B cell (primary cell): ENCODE data around the gene ZNF592. TPM values are rescaled to one million over a fixed set of nuclear protein-coding genes. Genes with fewer than 3 reads are reported as not detected.

Experiments used
- ATAC-seq: fragments of 200-7000 bp; cut with Tn5 transposase; one replicate; pipeline ENCODE4 v1.10.0; 2021; ENCODE audit warnings: low read depth, mild to moderate bottlenecking, moderate number of reproducible peaks, moderate library complexity
- CTCF ChIA-PET: fragments of 350-600 bp; sonication (Branson Sonifier 250); formaldehyde crosslinking; loops from one replicate; lab custom pipeline; 2021; ENCODE audit warnings: antibody characterized with exemption, inconsistent platforms; lab: Charles Lee
- POLR2A ChIA-PET: fragments of 350-600 bp; sonication (Branson Sonifier 250); formaldehyde crosslinking; loops from one replicate; lab custom pipeline; 2021; ENCODE audit warnings: antibody characterized with exemption; lab: Charles Lee
- DNase-seq: peaks from one replicate; pipeline ENCODE4 v3.0.0; 2013
- H2AFZ ChIP-seq: 2 replicates; pipeline ENCODE4 v1.6.1; 2012; ENCODE audit warnings: mild to moderate bottlenecking, low read depth, low read length; ENCODE audit not compliant: insufficient read depth, poor library complexity, severe bottlenecking
- H3K27ac ChIP-seq, 2 donors: 1 replicate in 1 of 2; 2 replicates in 1 of 2; pipeline ENCODE4 v1.5.1; 2012 to 2013; ENCODE audit warnings: low read length in 2 of 2, mild to moderate bottlenecking in 2 of 2, moderate library complexity in 1 of 2
- H3K27me3 ChIP-seq, 4 experiments: fragments of 200-600 bp in 1 of 4; sonication (generic) in 1 of 4; replicated peaks in 1 of 4; 1 replicate in 2 of 4; 2 replicates in 2 of 4; pipeline versions ENCODE4 v1.6.1 to v1.7.0; 2013 to 2016; ENCODE audit warnings: low read length in 3 of 4, mild to moderate bottlenecking in 2 of 4, mixed read lengths in 1 of 4, moderate library complexity in 1 of 4; ENCODE audit not compliant: insufficient read depth in 4 of 4, control insufficient read depth in 3 of 4; ENCODE audit errors: control extremely low read depth in 1 of 4
- H3K36me3 ChIP-seq, 2 experiments: replicated peaks in 1 of 2; 1 replicate in 1 of 2; 2 replicates in 1 of 2; pipeline versions ENCODE4 v1.6.1 to v1.7.1; 2013; ENCODE audit warnings: low read length in 1 of 2; ENCODE audit not compliant: insufficient read depth in 2 of 2, control insufficient read depth in 1 of 2; ENCODE audit errors: control extremely low read depth in 1 of 2, extremely low read depth in 1 of 2
- H3K4me1 ChIP-seq, 2 donors: fragments of 200-600 bp in 1 of 2; sonication (generic) in 1 of 2; 1 replicate in 1 of 2; 2 replicates in 1 of 2; pipeline versions ENCODE4 v1.5.1 to v1.6.1; 2013 to 2017; ENCODE audit warnings: low read length in 2 of 2; ENCODE audit not compliant: control insufficient read depth in 2 of 2, insufficient read depth in 2 of 2
- H3K4me2 ChIP-seq: replicated peaks from 2 replicates; pipeline ENCODE3; 2012; ENCODE audit warnings: mild to moderate bottlenecking, low read depth, low read length; ENCODE audit not compliant: poor library complexity, severe bottlenecking
- H3K4me3 ChIP-seq, 5 experiments: fragments of 200-600 bp in 1 of 5; sonication (generic) in 1 of 5; 1 replicate in 3 of 5; 2 replicates in 2 of 5; pipeline versions ENCODE4 v1.5.1 to v1.7.0; 2011 to 2016; ENCODE audit warnings: low read length in 4 of 5, mild to moderate bottlenecking in 4 of 5, low read depth in 2 of 5, control low read depth in 1 of 5, moderate library complexity in 1 of 5; ENCODE audit not compliant: insufficient read depth in 1 of 5; ENCODE audit errors: control extremely low read depth in 1 of 5, extremely low read depth in 1 of 5
- H3K79me2 ChIP-seq: fragments of 200-600 bp; sonication (generic); one replicate; pipeline ENCODE4 v1.6.0; 2016; ENCODE audit warnings: low read length; ENCODE audit not compliant: control insufficient read depth, insufficient read depth
- H3K9ac ChIP-seq: fragments of 200-600 bp; sonication (generic); 2 replicates; pipeline ENCODE4 v1.6.1; 2017; ENCODE audit warnings: mild to moderate bottlenecking, low read length, moderate library complexity
- H3K9me3 ChIP-seq, 3 donors: one replicate each; pipeline versions ENCODE4 v1.6.1 to v1.7.1; 2013; ENCODE audit warnings: low read length in 2 of 3; ENCODE audit not compliant: control insufficient read depth in 2 of 3, insufficient read depth in 1 of 3; ENCODE audit errors: control extremely low read depth in 1 of 3
- H4K20me1 ChIP-seq: 2 replicates; pipeline ENCODE4 v1.6.0; 2012; ENCODE audit warnings: mild to moderate bottlenecking, low read length; ENCODE audit not compliant: insufficient read depth, control insufficient read depth, poor library complexity, severe bottlenecking
- H3K27ac Mint-ChIP-seq: one replicate; pipeline ENCODE4 v1.8.0; 2021; ENCODE audit warnings: mixed read lengths
- H3K27me3 Mint-ChIP-seq: one replicate; pipeline ENCODE4 v1.8.0; 2021; ENCODE audit warnings: mixed read lengths
- H3K4me1 Mint-ChIP-seq: one replicate; pipeline ENCODE4 v1.8.0; 2021; ENCODE audit warnings: mixed read lengths
- H3K4me3 Mint-ChIP-seq: one replicate; pipeline ENCODE4 v1.8.0; 2021; ENCODE audit warnings: mixed read lengths
- H3K9me3 Mint-ChIP-seq: one replicate; pipeline ENCODE4 v1.8.0; 2022; ENCODE audit warnings: mixed read lengths; ENCODE audit not compliant: insufficient read depth
- EZH2 ChIP-seq: IDR thresholded peaks from 2 replicates; pipeline ENCODE4 v1.6.1; 2012; ENCODE audit warnings: borderline replicate concordance, low read depth, mild to moderate bottlenecking, moderate library complexity, low read length; ENCODE audit not compliant: insufficient read depth, poor library complexity, severe bottlenecking
- WGBS: methylation state at CpG from one replicate; pipeline ENCODE4 v1.1.5; 2013; ENCODE audit warnings: missing lambda C conversion rate; ENCODE audit not compliant: insufficient coverage; 5-methylcytosine and 5-hydroxymethylcytosine counted together
- intact Hi-C: fragments of 100-400 bp; cut with micrococcal nuclease; formaldehyde crosslinking; loops from one replicate; pipeline ENCODE4 v1.10.0; 2022
- polyA plus RNA-seq: library from polyadenylated mRNA; depleted of rRNA; stranded (reverse); fragments of >200 nt; gene quantifications from 2 replicates; pipeline ENCODE4 v1.2.3, GENCODE V29; 2012
- total RNA-seq, 2 donors: library from RNA; stranded (reverse); fragments of 120-200 nt in 1 of 2; gene quantifications; 1 replicate in 1 of 2; 2 replicates in 1 of 2; pipeline versions ENCODE4 v1.2.3 to v1.2.4, GENCODE V29; 2013 to 2022
- TF ChIP-seq, protein P1 (sequence below): fragments of 200-600 bp; IDR thresholded peaks from one replicate; pipeline ENCODE4 v1.8.0; 2022; ENCODE audit warnings: antibody characterized with exemption, mild to moderate bottlenecking

ZNF592 gene
- total and polyA plus RNA-seq, 2 donors (not counting 1 experiment from before 2014, with no cell fraction given) = 35.8 to 64.4 TPM

- DNase-seq (no peak), ATAC-seq (no peak)
- intact Hi-C loops = loop anchor here (5.0 kb wide), 1 partner anchor 80 kb away; no protein-coding TSS in a partner anchor
- H3K4me1 ChIP-seq = no peaks in the 10 kb centered on the region
- no peak overlapping the region for H2AFZ ChIP-seq
- ChIA-PET CTCF (no interaction called here), POLR2A (no interaction called here)
- H3K4me3 Mint-ChIP-seq = no peak overlapping the region
- no peak overlapping the region for H3K9ac ChIP-seq
- no peaks in the 10 kb centered on the region for H4K20me1 ChIP-seq
- peaks cover 8% of the 10 kb centered on the region for H3K9me3 Mint-ChIP-seq
- no peaks in the 10 kb centered on the region for H3K27me3 ChIP-seq
- no peak overlapping the region for H3K27ac Mint-ChIP-seq
- no peak overlapping the region for H3K4me3 ChIP-seq
- H3K4me2 ChIP-seq = no peak overlapping the region
- no peaks in the 10 kb centered on the region for H3K27me3 Mint-ChIP-seq
- H3K9me3 ChIP-seq = peaks cover 7 to 19% (median 15%) of the 10 kb centered on the region in 3 donors
- no peaks in the 10 kb centered on the region for H3K36me3 ChIP-seq
- no peak for TF ChIP-seq EZH2
- TF ChIP-seq, protein P1, sequence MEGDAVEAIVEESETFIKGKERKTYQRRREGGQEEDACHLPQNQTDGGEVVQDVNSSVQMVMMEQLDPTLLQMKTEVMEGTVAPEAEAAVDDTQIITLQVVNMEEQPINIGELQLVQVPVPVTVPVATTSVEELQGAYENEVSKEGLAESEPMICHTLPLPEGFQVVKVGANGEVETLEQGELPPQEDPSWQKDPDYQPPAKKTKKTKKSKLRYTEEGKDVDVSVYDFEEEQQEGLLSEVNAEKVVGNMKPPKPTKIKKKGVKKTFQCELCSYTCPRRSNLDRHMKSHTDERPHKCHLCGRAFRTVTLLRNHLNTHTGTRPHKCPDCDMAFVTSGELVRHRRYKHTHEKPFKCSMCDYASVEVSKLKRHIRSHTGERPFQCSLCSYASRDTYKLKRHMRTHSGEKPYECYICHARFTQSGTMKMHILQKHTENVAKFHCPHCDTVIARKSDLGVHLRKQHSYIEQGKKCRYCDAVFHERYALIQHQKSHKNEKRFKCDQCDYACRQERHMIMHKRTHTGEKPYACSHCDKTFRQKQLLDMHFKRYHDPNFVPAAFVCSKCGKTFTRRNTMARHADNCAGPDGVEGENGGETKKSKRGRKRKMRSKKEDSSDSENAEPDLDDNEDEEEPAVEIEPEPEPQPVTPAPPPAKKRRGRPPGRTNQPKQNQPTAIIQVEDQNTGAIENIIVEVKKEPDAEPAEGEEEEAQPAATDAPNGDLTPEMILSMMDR = no peak
- H3K4me1 Mint-ChIP-seq = no peaks in the 10 kb centered on the region
- H3K79me2 ChIP-seq = no peaks in the 10 kb centered on the region
- H3K27ac ChIP-seq = no peak overlapping the region
These were observed 99.0 kb downstream of the ZNF592 start for GRCh38 chr15:84847382-84847781.

GRCh38 chr15:84852212-84852611 lies 103.8 kb downstream of the ZNF592 start:
- ChIA-PET CTCF (no interaction called here), POLR2A (no interaction called here)
- H3K9me3 Mint-ChIP-seq = no peaks in the 10 kb centered on the region
- no peaks in the 10 kb centered on the region for H3K27me3 Mint-ChIP-seq
- Histone ChIP-seq H2AFZ (no peak overlapping the region), H3K36me3 (no peaks in the 10 kb centered on the region), H3K4me2 (no peak overlapping the region), H4K20me1 (no peaks in the 10 kb centered on the region), H3K9ac (no peak overlapping the region), H3K9me3 (peaks cover 4 to 10% (median 5%) of the 10 kb centered on the region in 3 donors), H3K79me2 (no peaks in the 10 kb centered on the region), H3K27me3 (no peaks in the 10 kb centered on the region), H3K27ac (no peak overlapping the region), H3K4me1 (no peaks in the 10 kb centered on the region), H3K4me3 (no peak overlapping the region)
- H3K4me1 Mint-ChIP-seq = no peaks in the 10 kb centered on the region
- ATAC-seq (no peak), DNase-seq (no peak)
- intact Hi-C loops = no loop called here
- no peak overlapping the region for H3K4me3 Mint-ChIP-seq
- 100% methylated on average over 2 of the region's 5 CpGs for WGBS
- TF ChIP-seq, protein P1 = no peak
- no peak for TF ChIP-seq EZH2
- H3K27ac Mint-ChIP-seq = no peak overlapping the region
